Esophagus squamous epithelium (tissue), 4 donors: ENCODE measurements around the gene WT1.

ENCODE experiments used
- CTCF ChIP-seq, 6 experiments: fragments of 450-650 bp in 4 of 6; fragments of 200-600 bp in 2 of 6; sonication (generic) in 2 of 6; IDR thresholded peaks; one replicate each; pipeline ENCODE4 v1.5.1; 2016 to 2019; ENCODE audit warnings: antibody characterized with exemption in 6 of 6, mild to moderate bottlenecking in 4 of 6, moderate library complexity in 4 of 6
- POLR2A ChIP-seq, 4 donors: fragments of 450-650 bp; IDR thresholded peaks; one replicate each; pipeline ENCODE4 v1.6.1; 2017; ENCODE audit warnings: antibody characterized with exemption in 4 of 4, mild to moderate bottlenecking in 4 of 4, moderate library complexity in 3 of 4

DNA sequence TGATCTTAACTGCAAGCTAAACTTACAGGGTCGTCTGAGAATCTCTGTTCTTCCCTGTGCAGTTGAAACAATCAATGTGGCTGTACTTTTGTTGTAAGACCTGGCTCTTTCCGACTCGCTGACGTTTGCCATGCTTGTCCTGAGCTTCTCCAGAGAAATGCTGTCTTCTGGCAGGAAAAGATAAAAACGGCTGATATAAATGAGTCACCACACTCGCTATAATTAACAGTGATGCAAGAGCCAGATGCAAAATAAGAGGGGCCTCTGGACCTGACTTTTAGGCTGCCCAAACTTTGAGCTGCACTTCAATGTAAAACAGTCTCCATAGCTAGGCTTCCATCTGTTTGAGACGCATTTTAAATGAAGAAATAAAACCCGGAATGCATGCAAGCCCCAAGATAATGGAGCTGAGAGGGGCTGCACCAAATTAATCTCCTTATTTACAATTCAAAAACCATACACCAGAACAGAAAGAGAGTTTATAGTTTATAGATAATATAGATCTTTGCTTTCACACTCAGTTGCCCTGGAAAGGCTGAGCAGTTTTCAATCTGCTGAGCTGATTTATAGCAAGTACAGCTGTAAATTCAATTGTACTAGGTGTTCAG, 48.5 kb downstream of the WT1 start:
- no peak for TF ChIP-seq CTCF (IDR thresholded peaks at IDR 0.05)
- no peak for TF ChIP-seq POLR2A (IDR thresholded peaks at IDR 0.05)
